T-helper 2 cell treated with Interferon-gamma antibody and Interleukin-4, amounts not matched to agents 5 μg/mL and 100 μg/mL, for 36 hours (primary cell): ENCODE results near the gene SCCPDH.

Source experiments
- DNase-seq: peaks from one replicate; pipeline ENCODE4 v3.0.0; 2021; ENCODE audit warnings: low spot score
- H3K27ac Mint-ChIP-seq: one replicate; pipeline ENCODE4 v1.8.0; 2021; ENCODE audit warnings: mild to moderate bottlenecking, mixed read lengths
- H3K27me3 Mint-ChIP-seq: one replicate; pipeline ENCODE4 v1.8.0; 2021; ENCODE audit warnings: low read depth, mixed read lengths
- H3K36me3 Mint-ChIP-seq: one replicate; pipeline ENCODE4 v1.8.0; 2021; ENCODE audit warnings: low read depth, mixed read lengths
- H3K4me1 Mint-ChIP-seq: one replicate; pipeline ENCODE4 v1.8.0; 2021; ENCODE audit warnings: low read depth, mixed read lengths
- H3K4me3 Mint-ChIP-seq: one replicate; pipeline ENCODE4 v1.8.0; 2022; ENCODE audit warnings: mild to moderate bottlenecking, moderate library complexity, mixed read lengths
- H3K9me3 Mint-ChIP-seq: one replicate; pipeline ENCODE4 v1.8.0; 2021; ENCODE audit warnings: mixed read lengths

Gene SCCPDH

DNA sequence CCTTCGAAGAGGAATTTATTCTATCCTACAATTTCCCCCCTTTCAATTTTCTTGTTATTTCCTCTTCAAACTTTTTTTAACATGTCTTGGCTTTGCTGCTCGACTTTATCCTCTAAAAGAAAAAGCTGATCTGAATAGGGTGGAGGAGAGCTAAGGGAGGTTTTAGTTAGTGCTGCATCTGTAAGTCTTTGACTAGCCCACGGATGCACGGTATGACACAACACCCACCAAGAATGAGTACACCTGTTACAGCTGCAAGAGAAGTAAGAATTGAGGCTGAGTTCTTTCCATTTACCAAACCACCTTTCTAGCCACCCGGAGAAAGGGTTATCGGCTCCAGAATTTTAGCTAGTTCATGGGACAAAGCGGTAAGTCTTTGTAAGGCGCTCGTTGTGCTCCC, 23.8 kb downstream of the SCCPDH start:
- Mint-ChIP-seq H3K36me3 (peaks cover 10% of the 10 kb centered on the region), H3K27me3 (no peaks in the 10 kb centered on the region)

DNA sequence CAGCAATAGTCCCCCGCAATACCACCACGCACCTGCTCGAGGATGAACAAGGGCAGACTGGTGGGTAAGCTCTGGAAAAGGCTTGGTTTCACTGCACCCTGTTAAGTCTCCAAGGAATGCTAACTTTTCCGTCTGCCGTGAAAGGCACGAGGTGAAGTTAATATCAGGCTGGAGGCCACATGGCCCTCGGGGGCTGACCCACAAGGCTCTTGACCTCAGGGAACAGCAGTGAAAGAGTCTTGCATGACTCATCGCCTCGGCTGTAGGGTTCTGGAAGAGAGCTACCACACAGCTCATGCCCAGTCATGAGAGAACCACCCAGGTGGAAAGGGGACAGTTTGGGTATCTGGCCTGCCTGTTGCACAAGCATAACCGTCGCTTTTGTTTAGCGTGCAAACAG, 24.7 kb downstream of the SCCPDH start:
- no peak overlapping the region for H3K4me3 Mint-ChIP-seq
- H3K27me3 Mint-ChIP-seq: no peaks in the 10 kb centered on the region
- DNase-seq: no peak
- H3K27ac Mint-ChIP-seq: no peak overlapping the region
- H3K4me1 Mint-ChIP-seq: no peaks in the 10 kb centered on the region
- H3K9me3 Mint-ChIP-seq: no peaks in the 10 kb centered on the region
- peaks cover 5% of the 10 kb centered on the region for H3K36me3 Mint-ChIP-seq

More for the DNA sequence above, 23.8 kb downstream of the SCCPDH start:
- Mint-ChIP-seq H3K27ac (no peak overlapping the region), H3K4me3 (no peak overlapping the region), H3K4me1 (no peaks in the 10 kb centered on the region), H3K9me3 (no peaks in the 10 kb centered on the region)
- DNase-seq: no peak

DNA sequence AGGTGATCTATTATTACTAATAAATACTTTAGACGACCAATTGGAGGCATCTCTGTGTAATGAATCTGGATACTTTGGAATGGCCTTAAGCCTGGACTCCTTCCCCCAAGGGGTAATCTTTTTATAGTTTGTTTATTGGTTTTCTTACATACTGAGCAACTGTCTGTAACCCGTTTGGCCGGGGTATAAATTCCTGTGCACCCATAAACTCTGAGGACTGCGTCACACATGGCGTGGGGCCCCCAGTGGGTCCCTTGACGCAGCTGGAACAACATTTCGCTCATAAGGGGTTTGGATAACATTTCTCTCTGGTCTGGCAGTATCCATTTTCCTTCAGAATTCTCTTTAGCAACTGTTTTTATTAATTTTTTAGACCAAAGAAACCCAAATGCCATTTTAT, 26.5 kb downstream of the SCCPDH start:
- no peak for DNase-seq
- Mint-ChIP-seq H3K27ac (no peak overlapping the region), H3K9me3 (no peaks in the 10 kb centered on the region), H3K36me3 (no peaks in the 10 kb centered on the region), H3K27me3 (no peaks in the 10 kb centered on the region), H3K4me1 (no peaks in the 10 kb centered on the region), H3K4me3 (no peak overlapping the region)

GRCh38 chr1:246753670-246754535, 29.7 kb downstream of the SCCPDH start:
- Mint-ChIP-seq H3K4me1 (no peaks in the 10 kb centered on the region), H3K27me3 (no peaks in the 10 kb centered on the region), H3K4me3 (no peak overlapping the region), H3K27ac (no peak overlapping the region), H3K36me3 (no peaks in the 10 kb centered on the region), H3K9me3 (no peaks in the 10 kb centered on the region)
- peak; percentile 23 for DNase-seq

DNA sequence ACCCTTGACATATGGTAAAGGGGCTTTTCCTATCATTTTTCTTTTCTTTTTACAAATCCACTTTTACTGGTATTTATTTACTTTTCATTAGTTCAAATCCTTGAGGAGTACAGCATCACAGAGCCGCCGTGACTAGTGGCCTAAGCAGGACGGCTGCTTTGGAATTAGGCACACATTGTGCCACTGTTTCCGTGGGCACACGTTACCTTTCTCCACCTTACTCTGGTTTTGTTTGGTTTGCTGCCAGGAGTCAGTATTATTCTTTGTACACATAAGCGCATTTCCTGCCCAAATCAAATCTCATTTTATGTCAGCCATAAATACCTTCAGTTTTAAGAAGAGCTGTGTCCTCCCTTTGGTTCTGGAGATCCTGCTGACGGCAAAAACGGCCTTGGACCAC, 31.2 kb downstream of the SCCPDH start:
- no peak overlapping the region for H3K27ac Mint-ChIP-seq
- peaks cover under 1% of the 10 kb centered on the region for H3K36me3 Mint-ChIP-seq
- no peaks in the 10 kb centered on the region for H3K4me1 Mint-ChIP-seq
- no peaks in the 10 kb centered on the region for H3K27me3 Mint-ChIP-seq
- H3K9me3 Mint-ChIP-seq: no peaks in the 10 kb centered on the region
- no peak overlapping the region for H3K4me3 Mint-ChIP-seq
- DNase-seq: no peak

DNA sequence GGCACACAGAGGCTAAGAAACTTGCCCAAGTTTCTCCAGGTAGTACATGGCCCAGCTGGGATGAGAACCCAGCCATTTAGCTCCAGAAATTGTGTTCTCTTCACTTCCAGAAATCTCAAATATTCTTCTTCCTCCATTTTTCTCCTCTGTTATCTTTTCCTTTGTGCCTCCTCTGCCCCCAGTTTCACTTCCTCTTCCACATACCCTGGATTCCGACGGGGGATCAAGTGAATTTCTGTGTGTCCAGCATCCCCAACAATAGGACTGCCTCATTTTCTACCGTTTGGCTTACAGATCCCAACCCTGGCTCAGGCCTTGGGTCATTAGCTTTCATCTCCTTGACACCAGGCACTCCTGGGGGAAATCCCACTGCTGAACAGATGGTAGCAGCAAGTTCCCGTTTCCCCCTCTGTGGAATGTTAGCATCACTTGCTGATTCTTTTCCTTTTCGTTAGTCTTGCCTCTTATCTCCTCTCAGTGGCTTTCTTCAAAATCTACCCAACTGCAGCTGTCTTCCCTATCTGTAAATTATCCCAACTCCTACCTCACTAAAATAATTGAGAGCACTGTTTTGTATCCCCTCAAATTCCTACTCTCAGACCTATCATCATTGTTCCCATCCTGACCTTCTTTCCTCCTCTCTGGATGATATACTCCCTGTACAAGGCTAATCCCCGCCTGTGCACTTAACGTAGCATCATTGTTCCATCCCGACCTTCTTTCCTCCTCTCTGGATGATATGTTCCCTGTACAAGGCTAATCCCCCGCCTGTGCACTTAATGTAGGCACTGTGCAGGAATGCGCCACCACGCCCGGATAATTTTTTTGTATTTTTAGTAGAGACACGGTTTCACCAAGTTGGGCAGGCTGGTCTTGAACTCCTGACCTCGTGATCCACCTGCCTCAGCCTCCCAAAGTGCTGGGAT, 36.5 kb downstream of the SCCPDH start:
- no peak for DNase-seq
- Mint-ChIP-seq H3K9me3 (no peaks in the 10 kb centered on the region), H3K27me3 (no peaks in the 10 kb centered on the region), H3K27ac (no peak overlapping the region), H3K4me3 (no peak overlapping the region), H3K4me1 (no peaks in the 10 kb centered on the region), H3K36me3 (peaks cover 9% of the 10 kb centered on the region)

- H3K4me3 Mint-ChIP-seq: no peak overlapping the region
- H3K27me3 Mint-ChIP-seq: no peaks in the 10 kb centered on the region
- H3K4me1 Mint-ChIP-seq: no peaks in the 10 kb centered on the region
- DNase-seq: no peak
- H3K9me3 Mint-ChIP-seq: no peaks in the 10 kb centered on the region
- H3K27ac Mint-ChIP-seq: no peak overlapping the region
- H3K36me3 Mint-ChIP-seq: peaks cover 9% of the 10 kb centered on the region
Measured at GRCh38 chr1:246761396-246761795, 37.2 kb downstream of the SCCPDH start.

DNA sequence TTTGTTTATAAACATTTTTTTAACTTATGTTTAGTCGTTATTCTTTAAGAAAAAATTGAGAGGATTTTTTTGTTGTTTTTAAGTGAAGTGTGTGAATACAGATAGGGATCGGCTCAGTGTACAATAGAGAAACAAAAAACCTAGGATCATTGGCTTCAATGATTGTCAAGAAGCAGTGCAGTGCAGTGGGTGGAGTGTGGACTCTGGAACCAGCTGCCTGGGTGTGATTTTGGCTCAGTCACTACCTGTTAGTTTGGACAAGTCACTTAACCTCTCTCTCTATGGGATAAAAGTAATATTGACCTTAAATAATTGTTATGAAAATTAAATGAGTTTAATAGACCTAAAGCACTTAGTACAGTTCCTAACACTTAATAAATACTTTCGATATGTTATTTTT, 41.3 kb downstream of the SCCPDH start:
- H3K4me3 Mint-ChIP-seq: no peak overlapping the region
- DNase-seq: no peak
- peaks cover 8% of the 10 kb centered on the region for H3K36me3 Mint-ChIP-seq
- no peaks in the 10 kb centered on the region for H3K4me1 Mint-ChIP-seq
- no peak overlapping the region for H3K27ac Mint-ChIP-seq
- H3K9me3 Mint-ChIP-seq: no peaks in the 10 kb centered on the region
- H3K27me3 Mint-ChIP-seq: no peaks in the 10 kb centered on the region

- no peak overlapping the region for H3K4me3 Mint-ChIP-seq
- H3K27ac Mint-ChIP-seq: no peak overlapping the region
- peaks cover 3% of the 10 kb centered on the region for H3K36me3 Mint-ChIP-seq
- H3K27me3 Mint-ChIP-seq: no peaks in the 10 kb centered on the region
- DNase-seq: no peak
- no peaks in the 10 kb centered on the region for H3K9me3 Mint-ChIP-seq
- H3K4me1 Mint-ChIP-seq: peaks cover 2% of the 10 kb centered on the region
Measured at GRCh38 chr1:246768403-246769020, 44.3 kb downstream of the SCCPDH start.

DNA sequence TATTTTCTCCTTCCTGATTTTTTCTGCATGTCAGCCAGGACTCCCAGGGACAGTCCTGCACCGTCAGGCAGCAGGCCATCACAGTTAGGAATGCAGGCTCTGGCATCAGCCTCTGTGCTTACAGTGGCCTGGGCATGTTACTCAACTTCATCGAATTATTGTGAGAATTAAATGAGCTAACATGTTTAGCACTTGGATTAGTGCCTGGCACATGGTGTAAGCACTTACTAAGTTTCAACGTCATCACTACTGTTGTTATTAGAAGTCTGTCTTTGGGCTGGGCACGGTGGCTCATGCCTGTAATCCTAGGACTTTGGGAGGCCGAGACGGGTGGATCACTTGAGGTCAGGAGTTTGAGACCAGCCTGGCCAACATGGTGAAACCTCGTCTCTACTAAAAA, 45.1 kb downstream of the SCCPDH start:
- peaks cover 3% of the 10 kb centered on the region for H3K36me3 Mint-ChIP-seq
- no peak overlapping the region for H3K27ac Mint-ChIP-seq
- no peak for DNase-seq

GRCh38 chr1:246771366-246771765, 47.2 kb downstream of the SCCPDH start:
- Mint-ChIP-seq H3K36me3 (peaks cover 8% of the 10 kb centered on the region), H3K4me1 (peaks cover 2% of the 10 kb centered on the region), H3K27ac (no peak overlapping the region), H3K27me3 (no peaks in the 10 kb centered on the region), H3K9me3 (no peaks in the 10 kb centered on the region), H3K4me3 (no peak overlapping the region)
- DNase-seq: no peak

More for the DNA sequence above, 45.1 kb downstream of the SCCPDH start:
- Mint-ChIP-seq H3K27me3 (no peaks in the 10 kb centered on the region), H3K4me3 (no peak overlapping the region), H3K9me3 (no peaks in the 10 kb centered on the region), H3K4me1 (peaks cover 2% of the 10 kb centered on the region)

- Mint-ChIP-seq H3K4me1 (peaks cover 2% of the 10 kb centered on the region), H3K27me3 (no peaks in the 10 kb centered on the region), H3K27ac (no peak overlapping the region), H3K36me3 (peaks cover 8% of the 10 kb centered on the region), H3K9me3 (no peaks in the 10 kb centered on the region), H3K4me3 (no peak overlapping the region)
- DNase-seq: no peak
Measured at GRCh38 chr1:246772686-246773085, 48.5 kb downstream of the SCCPDH start.

DNA sequence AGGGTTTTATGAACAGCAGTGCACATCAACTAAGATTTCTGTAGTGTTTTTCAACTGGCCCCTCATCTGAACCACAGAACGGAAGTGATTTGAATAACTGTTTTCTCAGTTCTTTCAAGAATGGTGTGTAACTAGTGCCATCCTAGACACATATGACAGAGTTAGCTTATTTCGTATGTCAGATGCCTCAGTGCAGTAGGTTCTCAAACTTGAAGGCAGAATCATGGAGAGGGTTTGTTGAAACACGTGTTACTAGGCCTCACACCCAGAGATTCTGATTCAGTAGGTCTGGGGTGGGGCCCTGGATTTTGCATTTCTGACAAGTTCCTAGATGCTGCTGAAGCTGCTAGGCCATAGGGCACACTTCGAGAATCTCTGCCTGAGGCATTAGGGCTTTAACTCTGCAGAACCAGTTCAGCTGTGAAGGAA, 49.0 kb downstream of the SCCPDH start:
- Mint-ChIP-seq H3K27ac (no peak overlapping the region), H3K27me3 (no peaks in the 10 kb centered on the region), H3K36me3 (peaks cover 8% of the 10 kb centered on the region), H3K9me3 (no peaks in the 10 kb centered on the region), H3K4me1 (peaks cover 2% of the 10 kb centered on the region), H3K4me3 (no peak overlapping the region)
- no peak for DNase-seq
